Stimulated activated CD8-positive, alpha-beta memory T cell treated with anti-CD3 and anti-CD28 coated beads, Interleukin-12 subunit alpha, Interleukin-12 subunit beta, amount 100 ng/mL, for 1 hour (primary cell): ENCODE results near the gene TM7SF2.

ENCODE experiments used
- DNase-seq: peaks from one replicate; pipeline ENCODE4 v3.0.0-alpha.2; 2020; ENCODE audit warnings: low read depth

TM7SF2 gene

GRCh38 chr11:65157336-65157735 is 45.7 kb downstream of the TM7SF2 start:
- DNase-seq: no peak

GRCh38 chr11:65159012-65159411 is 47.3 kb downstream of the TM7SF2 start:
- DNase-seq: no peak

GRCh38 chr11:65160643-65161042 is 49.0 kb downstream of the TM7SF2 start:
- DNase-seq: no peak

GRCh38 chr11:65163684-65164083 is 52.0 kb downstream of the TM7SF2 start:
- no peak for DNase-seq
